ENCODE data around the gene RUNX2. TPM values are rescaled to one million over a fixed set of nuclear protein-coding genes. Genes with fewer than 3 reads are reported as not detected.

Gene RUNX2
- total and polyA plus RNA-seq, 2 of the 8 experiments (the other 6 are each of a cell fraction or from before 2014, with no cell fraction given), result 0.26 to 1.2 TPM

DNA sequence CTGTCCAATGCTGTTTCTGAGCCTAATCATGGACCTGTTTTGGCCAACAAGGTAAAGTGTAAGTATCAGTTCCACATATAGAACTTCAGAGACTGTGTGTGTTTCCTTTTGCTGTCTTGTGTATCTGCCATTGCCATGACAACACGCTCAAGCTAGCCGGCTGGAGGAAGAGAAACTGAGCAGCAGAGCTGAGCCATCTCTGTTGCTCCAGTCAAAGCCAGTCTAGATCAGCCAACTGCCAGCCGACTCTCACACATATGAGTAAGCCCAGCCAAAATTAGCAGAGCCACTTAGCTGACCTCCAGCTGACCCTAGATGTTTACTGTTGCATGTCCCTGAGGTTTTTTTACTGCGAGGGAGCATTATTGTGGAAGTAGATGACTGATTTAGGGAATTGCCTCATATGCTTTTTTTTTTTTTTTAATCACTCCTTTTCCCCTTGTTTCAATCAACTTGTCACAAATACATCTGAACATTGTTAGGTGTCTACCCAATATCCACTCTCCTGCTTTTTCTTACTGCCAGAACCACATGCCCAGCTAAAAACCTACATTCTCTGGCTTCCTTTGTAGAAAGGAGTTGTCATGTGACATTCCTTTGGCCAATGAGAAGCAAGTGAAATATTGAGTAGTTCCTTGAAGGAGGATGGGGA lies 353.9 kb downstream of the RUNX2 start:
- 84% methylated on average over 4 of the region's 4 CpGs; no CpG with 5 or more reads in 1 of the 2 experiments for WGBS, 2 experiments (ENCODE audit: extremely low coverage in 1 of 2, insufficient coverage in 1 of 2, insufficient read length in 1 of 2, insufficient replicate concordance in 2 of 2, low coverage in 1 of 2, low lambda C conversion rate in 2 of 2, missing lambda C conversion rate in 1 of 2)
- H3K27me3 ChIP-seq (replicated peaks in 1 of 4; ENCODE audit: control insufficient read depth in 3 of 4, extremely low read depth in 1 of 4, insufficient read depth in 3 of 4, low read length in 3 of 4), result no peaks in the 10 kb centered on the region
- no peak overlapping the region for H3K23ac ChIP-seq (ENCODE audit: insufficient read length)
- no peaks in the 10 kb centered on the region for H4K20me1 ChIP-seq (replicated peaks in 1 of 2; ENCODE audit: control insufficient read depth in 1 of 2, insufficient read depth in 2 of 2, low read length in 2 of 2)
- H2BK20ac ChIP-seq (ENCODE audit: low read length), result no peak overlapping the region
- no peak overlapping the region for H2BK120ac ChIP-seq (replicated peaks; ENCODE audit: low read depth, low read length)
- H3K4me3 ChIP-seq (ENCODE audit: extremely low read depth in 1 of 4, insufficient read depth in 2 of 4, low read depth in 3 of 4, low read length in 4 of 4), result no peak overlapping the region
- H4K5ac ChIP-seq (ENCODE audit: insufficient read length, low read depth, low read length), result no peak overlapping the region
- no peak overlapping the region for H3K9ac ChIP-seq (replicated peaks in 1 of 4; ENCODE audit: extremely low read depth in 1 of 4, low read depth in 3 of 4, low read length in 3 of 4)
- no peak overlapping the region for H2BK5ac ChIP-seq (ENCODE audit: low read depth, low read length)
- no peak overlapping the region for H2AK5ac ChIP-seq (ENCODE audit: low read depth, low read length)
- no peaks in the 10 kb centered on the region for H3K79me1 ChIP-seq (ENCODE audit: low read depth, low read length)
- no peaks in the 10 kb centered on the region for H3K23me2 ChIP-seq (ENCODE audit: low read depth, low read length)
- CTCF ChIA-PET (ENCODE audit: partially characterized antibody), result interaction anchor here (0.7 kb wide), 1 partner anchor 183 kb away, joined by 4 read pairs; no protein-coding TSS in a partner anchor
- no peak overlapping the region for H2BK12ac ChIP-seq (ENCODE audit: low read depth, low read length)
- DNase-seq (ENCODE audit: low read depth in 1 of 2, low spot score in 2 of 2) (no peak), FAIRE-seq (no peak)
- no peak overlapping the region for H3K18ac ChIP-seq (ENCODE audit: extremely low read depth, low read length)
- POLR2A ChIA-PET (ENCODE audit: partially characterized antibody), result no interaction called here
- H3K79me2 ChIP-seq (ENCODE audit: control insufficient read depth in 1 of 2, insufficient read depth in 2 of 2, low read length in 2 of 2), result no peaks in the 10 kb centered on the region
- H3K4me1 ChIP-seq (replicated peaks in 1 of 4; ENCODE audit: control insufficient read depth in 3 of 4, insufficient read depth in 4 of 4, low read length in 3 of 4), result no peaks in the 10 kb centered on the region
- H3K9me3 ChIP-seq (ENCODE audit: insufficient read depth in 2 of 2, low read depth in 1 of 2, low read length in 1 of 2), result peaks cover 2 to 3% of the 10 kb centered on the region in 2 experiments; a peak in 2 of 4 replicates
- no peak overlapping the region for H3K56ac ChIP-seq (replicated peaks; ENCODE audit: insufficient read length, low read depth, low read length)
- no peak overlapping the region for H3K4ac ChIP-seq (replicated peaks; ENCODE audit: insufficient read length, low read depth, low read length)
- no peak overlapping the region for H3K4me2 ChIP-seq (ENCODE audit: insufficient read depth in 1 of 2, low read depth in 2 of 2, low read length in 2 of 2)
- no peaks in the 10 kb centered on the region for H3K36me3 ChIP-seq (ENCODE audit: control insufficient read depth in 2 of 4, insufficient read depth in 4 of 4, low read length in 3 of 4)
- no peak overlapping the region for H2AFZ ChIP-seq (ENCODE audit: low read length)
- H3K27ac ChIP-seq (ENCODE audit: low read depth, low read length), result no peak overlapping the region
- H3K14ac ChIP-seq (ENCODE audit: insufficient read length), result no peak overlapping the region
- no peak overlapping the region for H4K91ac ChIP-seq (replicated peaks; ENCODE audit: insufficient read length, low read length)
- no peak overlapping the region for H4K8ac ChIP-seq (ENCODE audit: extremely low read depth, insufficient read depth, low read length)
- H2BK15ac ChIP-seq (ENCODE audit: low read length), result no peak overlapping the region
- TF ChIP-seq POLR2A (IDR thresholded peaks at IDR 0.05; ENCODE audit: control extremely low read depth in 1 of 2, low read depth in 2 of 2, low read length in 2 of 2) (no peak), SIN3A (conservative IDR thresholded peaks at IDR 0.05 in 1 of 2, IDR thresholded peaks at IDR 0.05 in 1 of 2; ENCODE audit: low read depth in 1 of 2, low read length in 2 of 2) (no peak), CHD2 (IDR thresholded peaks at IDR 0.05; ENCODE audit: low read length) (no peak), SRF (IDR thresholded peaks at IDR 0.05; ENCODE audit: low read depth, low read length) (no peak), TEAD4 (IDR thresholded peaks at IDR 0.05; ENCODE audit: low read depth, low read length) (no peak), EZH2 (IDR thresholded peaks at IDR 0.05; ENCODE audit: low read depth, low read length, severe bottlenecking) (no peak), BACH1 (IDR thresholded peaks at IDR 0.05; ENCODE audit: low read length) (no peak), SUZ12 (IDR thresholded peaks at IDR 0.05; ENCODE audit: low read length) (no peak), CTBP2 (IDR thresholded peaks at IDR 0.05; ENCODE audit: borderline replicate concordance, insufficient read depth, insufficient read length, low read length) (no peak), CTCF (IDR thresholded peaks at IDR 0.05; ENCODE audit: control extremely low read depth in 1 of 3, insufficient read depth in 1 of 3, low read depth in 1 of 3, low read length in 3 of 3) (no peak)
- TF ChIP-seq, protein P1, sequence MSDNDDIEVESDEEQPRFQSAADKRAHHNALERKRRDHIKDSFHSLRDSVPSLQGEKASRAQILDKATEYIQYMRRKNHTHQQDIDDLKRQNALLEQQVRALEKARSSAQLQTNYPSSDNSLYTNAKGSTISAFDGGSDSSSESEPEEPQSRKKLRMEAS (IDR thresholded peaks at IDR 0.05), result no peak

Data from H1 (cell line).